ENCODE results near the gene SGPP2.

The SGPP2 gene, protein sequence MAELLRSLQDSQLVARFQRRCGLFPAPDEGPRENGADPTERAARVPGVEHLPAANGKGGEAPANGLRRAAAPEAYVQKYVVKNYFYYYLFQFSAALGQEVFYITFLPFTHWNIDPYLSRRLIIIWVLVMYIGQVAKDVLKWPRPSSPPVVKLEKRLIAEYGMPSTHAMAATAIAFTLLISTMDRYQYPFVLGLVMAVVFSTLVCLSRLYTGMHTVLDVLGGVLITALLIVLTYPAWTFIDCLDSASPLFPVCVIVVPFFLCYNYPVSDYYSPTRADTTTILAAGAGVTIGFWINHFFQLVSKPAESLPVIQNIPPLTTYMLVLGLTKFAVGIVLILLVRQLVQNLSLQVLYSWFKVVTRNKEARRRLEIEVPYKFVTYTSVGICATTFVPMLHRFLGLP

DNA sequence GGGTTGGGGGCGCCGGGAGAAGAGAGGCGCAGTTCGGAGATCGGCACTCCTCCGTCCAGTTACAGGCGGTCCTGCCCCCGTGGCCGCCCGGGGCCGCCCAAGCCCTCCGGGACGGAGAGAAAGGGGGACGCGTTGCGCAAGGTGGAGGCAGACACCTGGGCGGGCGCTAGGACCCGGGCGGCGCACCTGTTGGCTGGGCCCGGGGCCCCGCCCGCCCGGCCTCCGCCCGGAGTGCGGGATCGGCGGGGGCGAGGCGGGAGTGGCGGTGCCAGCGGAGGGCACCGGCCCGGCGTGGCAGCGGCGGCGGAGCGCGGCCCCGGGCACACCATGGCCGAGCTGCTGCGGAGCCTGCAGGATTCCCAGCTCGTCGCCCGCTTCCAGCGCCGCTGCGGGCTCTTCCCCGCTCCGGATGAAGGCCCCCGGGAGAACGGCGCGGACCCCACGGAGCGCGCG lies at the start of gene SGPP2:
SGPP2 (plus strand) TSS at position 268 of the 453 bp plus-strand sequence; CDS start at position 328, 60 bp downstream.
- no peaks in the 10 kb centered on the region for H3K36me3 ChIP-seq (ENCODE audit: control insufficient read depth, insufficient read depth, low read length)
- H3K4me3 ChIP-seq (ENCODE audit: low read length): peak within 1 kb of the TSS; percentile 65
- peak within 1 kb of the TSS; percentile 36 for H3K9ac ChIP-seq (ENCODE audit: low read length)
- H3K27me3 ChIP-seq (ENCODE audit: control insufficient read depth, insufficient read depth, low read length): peaks cover 9% of the 10 kb centered on the region
- no peak within 1 kb of the TSS for H3K27ac ChIP-seq (ENCODE audit: low read depth, low read length)
- no peaks in the 10 kb centered on the region for H3K4me1 ChIP-seq (ENCODE audit: control insufficient read depth, insufficient read depth, low read length)

DNA sequence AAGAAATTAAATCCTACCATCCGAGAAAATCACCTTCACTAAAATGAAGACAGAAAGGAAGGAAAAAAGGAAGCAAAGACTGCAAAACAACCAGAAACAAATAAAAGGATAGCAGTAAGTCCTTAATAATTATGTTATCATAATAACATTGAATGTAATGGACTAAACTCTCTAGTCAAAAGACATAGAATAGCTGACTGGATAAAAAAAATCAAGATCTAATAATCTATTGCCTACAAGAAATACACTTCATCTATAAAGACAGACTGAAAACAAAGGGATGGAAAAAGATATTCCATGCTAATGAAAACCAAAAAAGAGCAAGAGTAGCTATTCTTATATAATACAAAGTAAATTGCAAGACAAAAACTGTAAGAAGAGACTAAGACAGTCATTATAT lies 48.5 kb upstream of the SGPP2 start:
- no peaks in the 10 kb centered on the region for H3K4me1 ChIP-seq (ENCODE audit: control insufficient read depth, insufficient read depth, low read length)
- H3K9ac ChIP-seq (ENCODE audit: low read length): no peak overlapping the region
- H3K27me3 ChIP-seq (ENCODE audit: control insufficient read depth, insufficient read depth, low read length): no peaks in the 10 kb centered on the region
- H3K4me3 ChIP-seq (ENCODE audit: low read length): no peak overlapping the region
- no peak overlapping the region for H3K27ac ChIP-seq (ENCODE audit: low read depth, low read length)
- no peaks in the 10 kb centered on the region for H3K36me3 ChIP-seq (ENCODE audit: control insufficient read depth, insufficient read depth, low read length)

GRCh38 chr2:222380456-222380855 lies 43.9 kb upstream of the SGPP2 start:
- H3K27ac ChIP-seq (ENCODE audit: low read depth, low read length): no peak overlapping the region
- no peak overlapping the region for H3K4me3 ChIP-seq (ENCODE audit: low read length)
- no peaks in the 10 kb centered on the region for H3K36me3 ChIP-seq (ENCODE audit: control insufficient read depth, insufficient read depth, low read length)
- H3K9ac ChIP-seq (ENCODE audit: low read length): no peak overlapping the region
- no peaks in the 10 kb centered on the region for H3K27me3 ChIP-seq (ENCODE audit: control insufficient read depth, insufficient read depth, low read length)
- H3K4me1 ChIP-seq (ENCODE audit: control insufficient read depth, insufficient read depth, low read length): no peaks in the 10 kb centered on the region

DNA sequence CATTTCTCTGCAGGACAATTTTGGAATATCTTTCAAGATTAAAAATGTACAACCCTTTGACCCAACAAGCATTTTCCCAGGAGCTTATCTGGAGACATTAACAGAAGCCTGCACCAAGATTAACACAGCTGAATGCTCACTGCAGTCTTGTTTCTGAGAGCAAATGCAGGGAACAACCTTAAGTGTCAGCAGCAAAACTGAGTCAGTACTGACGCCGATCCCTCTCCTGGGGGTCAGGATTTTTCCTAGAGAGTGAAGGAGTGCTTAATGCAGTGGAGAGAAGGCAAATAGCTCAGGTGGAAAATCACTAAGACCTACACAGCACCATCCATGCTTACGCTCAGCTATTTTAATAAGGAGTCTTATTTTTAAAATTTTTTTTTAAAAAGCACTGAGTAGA lies 42.8 kb upstream of the SGPP2 start:
- Histone ChIP-seq H3K9ac (ENCODE audit: low read length) (no peak overlapping the region), H3K36me3 (ENCODE audit: control insufficient read depth, insufficient read depth, low read length) (no peaks in the 10 kb centered on the region), H3K27ac (ENCODE audit: low read depth, low read length) (no peak overlapping the region), H3K27me3 (ENCODE audit: control insufficient read depth, insufficient read depth, low read length) (no peaks in the 10 kb centered on the region), H3K4me3 (ENCODE audit: low read length) (no peak overlapping the region), H3K4me1 (ENCODE audit: control insufficient read depth, insufficient read depth, low read length) (no peaks in the 10 kb centered on the region)

DNA sequence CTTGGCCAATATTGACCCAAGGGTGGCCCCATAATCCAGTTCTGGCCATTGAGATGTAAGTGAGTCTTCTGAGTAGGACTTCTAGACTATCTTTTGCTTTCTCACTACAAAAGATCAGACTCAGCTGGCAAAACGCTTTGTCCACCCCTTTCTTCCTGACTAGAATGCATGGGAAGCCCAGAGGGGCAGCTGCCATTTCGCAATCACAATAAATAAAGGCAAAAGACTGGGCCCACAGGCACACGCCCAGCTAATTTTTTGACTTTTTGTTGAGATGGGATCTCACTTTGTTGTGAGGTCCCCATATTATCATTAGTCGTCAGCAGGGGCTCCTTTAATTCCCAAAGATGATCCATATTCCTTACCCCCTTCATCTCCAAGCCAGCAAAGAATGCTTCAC lies 41.1 kb upstream of the SGPP2 start:
- no peak overlapping the region for H3K9ac ChIP-seq (ENCODE audit: low read length)
- H3K4me3 ChIP-seq (ENCODE audit: low read length): no peak overlapping the region
- no peaks in the 10 kb centered on the region for H3K4me1 ChIP-seq (ENCODE audit: control insufficient read depth, insufficient read depth, low read length)
- H3K27me3 ChIP-seq (ENCODE audit: control insufficient read depth, insufficient read depth, low read length): no peaks in the 10 kb centered on the region
- no peak overlapping the region for H3K27ac ChIP-seq (ENCODE audit: low read depth, low read length)
- H3K36me3 ChIP-seq (ENCODE audit: control insufficient read depth, insufficient read depth, low read length): no peaks in the 10 kb centered on the region

GRCh38 chr2:222391743-222392285 lies 32.5 kb upstream of the SGPP2 start:
- Histone ChIP-seq H3K27ac (ENCODE audit: low read depth, low read length) (no peak overlapping the region), H3K36me3 (ENCODE audit: control insufficient read depth, insufficient read depth, low read length) (no peaks in the 10 kb centered on the region), H3K27me3 (ENCODE audit: control insufficient read depth, insufficient read depth, low read length) (no peaks in the 10 kb centered on the region), H3K4me1 (ENCODE audit: control insufficient read depth, insufficient read depth, low read length) (no peaks in the 10 kb centered on the region), H3K9ac (ENCODE audit: low read length) (no peak overlapping the region), H3K4me3 (ENCODE audit: low read length) (no peak overlapping the region)

DNA sequence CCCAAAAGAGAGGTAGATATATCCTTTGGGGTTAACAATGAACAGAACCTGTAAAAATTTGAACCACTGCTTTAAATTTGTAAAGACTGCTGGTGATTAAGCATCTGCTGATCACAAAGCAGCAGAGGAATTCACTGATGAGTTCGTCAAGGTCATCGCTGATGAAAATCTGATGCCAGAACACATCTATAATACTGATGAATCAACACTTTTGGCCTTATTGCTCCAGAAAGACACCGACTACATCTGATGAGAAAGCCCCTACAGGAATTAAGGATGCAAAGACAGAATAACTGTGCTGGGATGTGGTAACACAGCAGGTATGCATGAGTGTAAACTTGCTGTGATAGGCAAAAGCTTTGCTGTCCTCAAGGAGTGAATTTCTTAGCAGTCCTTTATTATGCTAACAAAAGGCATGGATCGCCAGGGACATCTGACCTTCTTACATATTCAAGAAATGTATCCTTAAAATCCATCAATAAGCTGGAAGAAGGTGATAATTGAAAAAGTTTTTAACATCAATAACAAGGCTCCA lies 30.5 kb upstream of the SGPP2 start:
- H3K4me3 ChIP-seq (ENCODE audit: low read length): no peak overlapping the region
- no peaks in the 10 kb centered on the region for H3K36me3 ChIP-seq (ENCODE audit: control insufficient read depth, insufficient read depth, low read length)
- no peak overlapping the region for H3K27ac ChIP-seq (ENCODE audit: low read depth, low read length)
- no peaks in the 10 kb centered on the region for H3K4me1 ChIP-seq (ENCODE audit: control insufficient read depth, insufficient read depth, low read length)
- H3K9ac ChIP-seq (ENCODE audit: low read length): no peak overlapping the region
- no peaks in the 10 kb centered on the region for H3K27me3 ChIP-seq (ENCODE audit: control insufficient read depth, insufficient read depth, low read length)

DNA sequence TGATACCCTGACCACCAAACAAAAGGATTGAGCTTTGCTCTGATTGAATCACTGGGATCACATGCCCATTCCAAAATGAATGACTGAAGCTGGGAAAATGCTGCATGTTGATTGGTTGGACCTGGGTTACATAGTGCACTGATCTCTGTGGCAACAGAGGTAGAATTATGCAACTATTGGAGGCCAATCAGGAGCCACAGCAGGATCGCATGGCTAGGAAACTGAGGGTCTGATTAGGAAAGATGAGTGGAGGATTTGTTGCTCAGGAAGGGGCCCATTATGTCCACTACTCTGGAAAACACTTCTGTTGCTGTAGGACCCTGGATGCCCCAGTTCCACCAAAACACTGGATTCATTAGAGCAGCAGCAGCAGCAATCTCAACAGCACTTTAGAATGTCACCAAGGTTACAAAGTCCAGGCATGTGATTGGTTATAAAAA lies 25.9 kb upstream of the SGPP2 start:
- Histone ChIP-seq H3K36me3 (ENCODE audit: control insufficient read depth, insufficient read depth, low read length) (no peaks in the 10 kb centered on the region), H3K4me3 (ENCODE audit: low read length) (no peak overlapping the region), H3K27ac (ENCODE audit: low read depth, low read length) (no peak overlapping the region), H3K4me1 (ENCODE audit: control insufficient read depth, insufficient read depth, low read length) (no peaks in the 10 kb centered on the region), H3K9ac (ENCODE audit: low read length) (no peak overlapping the region), H3K27me3 (ENCODE audit: control insufficient read depth, insufficient read depth, low read length) (no peaks in the 10 kb centered on the region)

GRCh38 chr2:222399038-222399783 lies 25.1 kb upstream of the SGPP2 start:
- Histone ChIP-seq H3K36me3 (ENCODE audit: control insufficient read depth, insufficient read depth, low read length) (no peaks in the 10 kb centered on the region), H3K27ac (ENCODE audit: low read depth, low read length) (no peak overlapping the region), H3K27me3 (ENCODE audit: control insufficient read depth, insufficient read depth, low read length) (no peaks in the 10 kb centered on the region), H3K9ac (ENCODE audit: low read length) (no peak overlapping the region), H3K4me3 (ENCODE audit: low read length) (no peak overlapping the region), H3K4me1 (ENCODE audit: control insufficient read depth, insufficient read depth, low read length) (no peaks in the 10 kb centered on the region)

- H3K36me3 ChIP-seq (ENCODE audit: control insufficient read depth, insufficient read depth, low read length): no peaks in the 10 kb centered on the region
- no peak overlapping the region for H3K27ac ChIP-seq (ENCODE audit: low read depth, low read length)
- H3K27me3 ChIP-seq (ENCODE audit: control insufficient read depth, insufficient read depth, low read length): no peaks in the 10 kb centered on the region
- no peak overlapping the region for H3K4me3 ChIP-seq (ENCODE audit: low read length)
- H3K9ac ChIP-seq (ENCODE audit: low read length): no peak overlapping the region
- H3K4me1 ChIP-seq (ENCODE audit: control insufficient read depth, insufficient read depth, low read length): no peaks in the 10 kb centered on the region
These were observed 20.0 kb upstream of the SGPP2 start for GRCh38 chr2:222404151-222404905.

GRCh38 chr2:222408684-222409083 lies 15.7 kb upstream of the SGPP2 start:
- H3K9ac ChIP-seq (ENCODE audit: low read length): no peak overlapping the region
- no peak overlapping the region for H3K27ac ChIP-seq (ENCODE audit: low read depth, low read length)
- H3K27me3 ChIP-seq (ENCODE audit: control insufficient read depth, insufficient read depth, low read length): no peaks in the 10 kb centered on the region

DNA sequence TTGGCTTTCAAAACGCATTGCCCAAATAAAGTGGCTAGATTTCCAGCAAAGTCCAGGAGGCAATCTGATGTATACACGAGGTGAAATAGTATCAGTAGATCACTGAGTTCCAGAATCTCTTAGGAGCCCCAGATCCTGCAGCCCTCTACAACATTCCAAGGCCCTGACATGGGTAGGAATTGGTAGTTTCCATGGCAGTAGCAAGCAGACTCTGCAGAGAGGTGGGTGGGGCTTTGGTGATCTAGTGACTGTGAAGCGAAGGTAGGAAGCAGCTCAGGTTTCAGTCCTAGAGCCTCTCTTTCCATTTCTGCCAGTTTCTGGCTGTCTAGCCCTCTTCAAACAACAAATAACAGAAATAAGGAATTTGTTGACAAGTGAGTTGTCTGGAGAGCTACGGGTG lies 13.8 kb upstream of the SGPP2 start:
- Histone ChIP-seq H3K4me1 (ENCODE audit: control insufficient read depth, insufficient read depth, low read length) (no peaks in the 10 kb centered on the region), H3K36me3 (ENCODE audit: control insufficient read depth, insufficient read depth, low read length) (no peaks in the 10 kb centered on the region), H3K9ac (ENCODE audit: low read length) (no peak overlapping the region), H3K27me3 (ENCODE audit: control insufficient read depth, insufficient read depth, low read length) (no peaks in the 10 kb centered on the region), H3K4me3 (ENCODE audit: low read length) (no peak overlapping the region), H3K27ac (ENCODE audit: low read depth, low read length) (no peak overlapping the region)

More at GRCh38 chr2:222408684-222409083, 15.7 kb upstream of the SGPP2 start:
- Histone ChIP-seq H3K36me3 (ENCODE audit: control insufficient read depth, insufficient read depth, low read length) (no peaks in the 10 kb centered on the region), H3K4me1 (ENCODE audit: control insufficient read depth, insufficient read depth, low read length) (no peaks in the 10 kb centered on the region), H3K4me3 (ENCODE audit: low read length) (no peak overlapping the region)

Measured in rectal smooth muscle tissue (tissue), 1 donor.